ENCODE measurements around the gene SPATA9.
"Not testable (repeated sequence)": the region's sequence is repeated elsewhere in the genome, so short reads cannot be mapped to it uniquely, and the experiment has no call there.

The SPATA9 gene

DNA sequence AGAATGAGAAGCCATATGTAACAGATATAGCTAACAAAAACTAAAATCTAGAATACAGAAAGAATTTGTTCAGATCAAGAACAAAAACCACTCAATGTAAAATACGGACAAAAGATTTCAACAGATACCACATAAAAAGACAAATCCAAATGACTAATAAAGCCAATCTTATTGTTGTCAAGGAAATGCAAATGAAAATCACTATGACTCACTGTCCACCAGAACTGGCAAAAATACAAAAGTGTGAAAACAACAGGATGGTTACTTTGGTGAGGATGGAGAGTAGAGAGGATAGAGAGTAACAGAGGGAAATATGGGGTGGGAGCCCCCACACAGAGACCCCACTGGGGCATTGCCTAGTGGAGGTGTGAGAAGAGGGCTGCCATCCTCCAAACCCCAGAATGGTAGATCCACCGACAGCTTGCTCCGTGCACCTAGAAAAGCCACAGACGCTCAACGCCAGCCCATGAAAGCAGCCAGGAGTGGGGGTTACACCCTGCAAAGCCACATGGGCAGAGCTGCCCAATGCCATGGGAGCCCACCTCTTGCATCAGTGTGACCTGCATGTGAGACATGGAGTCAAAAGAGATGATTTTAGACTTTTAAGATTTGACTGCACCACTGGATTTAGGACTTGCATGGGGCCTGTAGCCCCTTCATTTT, 33.1 kb upstream of the SPATA9 start:
- DNase-seq, result no peak

DNA sequence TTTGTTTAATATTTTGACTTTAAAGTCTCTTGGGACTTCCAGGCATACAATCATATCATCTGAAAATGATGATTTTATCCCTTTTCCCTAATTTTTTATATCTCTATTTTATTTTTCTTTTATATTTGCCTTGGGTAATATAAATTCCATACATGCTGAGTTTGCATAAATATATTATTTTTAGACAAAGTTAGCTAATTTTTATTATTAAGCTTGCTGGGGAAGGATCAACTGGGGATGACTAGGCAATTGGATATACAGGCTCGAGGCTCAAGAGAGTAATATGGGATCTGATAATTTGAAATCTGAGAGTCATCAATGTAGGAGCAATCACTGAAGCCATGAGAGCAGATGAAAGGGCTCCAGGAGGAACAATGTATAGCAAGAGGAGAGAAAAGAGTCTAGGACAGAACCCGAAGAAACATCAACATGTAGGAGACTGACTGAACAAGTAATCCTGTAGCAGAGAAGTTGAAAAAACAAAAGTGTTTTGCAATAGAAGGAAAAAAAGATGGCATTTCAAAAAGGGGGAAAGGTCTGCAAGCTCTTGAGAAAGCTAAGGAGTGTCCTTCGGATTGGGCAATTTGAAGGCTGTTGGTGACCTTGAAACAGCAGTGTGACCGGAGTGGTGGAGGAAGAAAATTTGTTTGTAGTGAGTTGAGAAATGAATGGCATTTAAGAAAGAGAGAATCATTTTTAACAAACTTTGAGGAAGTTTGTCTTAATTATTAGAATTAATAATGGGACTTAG, 31.3 kb upstream of the SPATA9 start:
- DNase-seq, result no peak

DNA sequence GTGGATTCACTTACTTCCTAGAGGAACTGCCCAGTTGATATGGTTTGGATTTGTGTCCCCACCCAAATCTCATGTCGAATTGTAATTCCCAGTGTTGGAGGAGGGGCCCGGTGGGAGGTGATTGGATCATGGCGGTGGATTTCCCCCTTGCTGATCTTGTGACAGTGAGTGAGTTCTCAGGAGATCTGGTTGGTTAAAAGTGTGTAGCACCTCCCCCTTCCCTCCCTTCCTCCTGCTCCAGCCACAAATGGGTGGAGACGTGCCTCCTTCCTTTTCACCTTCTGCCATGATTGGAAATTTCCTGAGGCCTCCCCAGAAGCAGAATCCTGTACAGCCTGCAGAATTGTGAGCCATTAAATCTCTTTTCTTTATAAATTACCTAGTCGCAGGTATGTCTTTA, 30.5 kb upstream of the SPATA9 start:
- DNase-seq, result not testable (repeated sequence)

DNA sequence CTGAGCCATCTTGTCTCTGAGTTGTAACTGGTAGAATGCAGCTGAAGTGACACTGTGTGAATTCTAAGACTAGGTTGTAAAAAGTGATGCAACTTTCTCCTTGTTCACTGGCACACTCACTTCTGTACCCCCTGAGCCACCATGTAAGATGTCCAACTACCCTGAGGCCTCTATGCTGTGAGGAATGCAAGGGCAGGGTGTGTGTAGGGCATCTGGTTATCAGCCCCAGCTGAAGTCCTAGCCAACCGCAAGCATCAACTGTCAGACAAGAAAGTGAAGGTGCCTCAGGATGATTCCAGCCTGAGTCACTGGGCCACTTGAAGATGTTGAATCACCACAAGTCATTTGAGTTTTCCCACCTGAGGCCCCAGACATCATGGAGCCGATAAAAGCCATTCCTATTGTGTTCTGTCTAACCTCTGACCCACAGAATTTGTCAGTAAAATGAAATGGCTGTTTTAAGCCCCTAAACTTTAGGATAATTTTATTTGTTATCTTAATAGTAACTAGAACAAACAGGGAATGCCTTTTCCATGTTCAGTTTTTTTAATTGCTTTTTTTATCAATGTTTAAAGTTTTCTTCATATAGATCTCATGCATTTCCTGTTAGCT, 29.7 kb upstream of the SPATA9 start:
- no peak for DNase-seq

DNA sequence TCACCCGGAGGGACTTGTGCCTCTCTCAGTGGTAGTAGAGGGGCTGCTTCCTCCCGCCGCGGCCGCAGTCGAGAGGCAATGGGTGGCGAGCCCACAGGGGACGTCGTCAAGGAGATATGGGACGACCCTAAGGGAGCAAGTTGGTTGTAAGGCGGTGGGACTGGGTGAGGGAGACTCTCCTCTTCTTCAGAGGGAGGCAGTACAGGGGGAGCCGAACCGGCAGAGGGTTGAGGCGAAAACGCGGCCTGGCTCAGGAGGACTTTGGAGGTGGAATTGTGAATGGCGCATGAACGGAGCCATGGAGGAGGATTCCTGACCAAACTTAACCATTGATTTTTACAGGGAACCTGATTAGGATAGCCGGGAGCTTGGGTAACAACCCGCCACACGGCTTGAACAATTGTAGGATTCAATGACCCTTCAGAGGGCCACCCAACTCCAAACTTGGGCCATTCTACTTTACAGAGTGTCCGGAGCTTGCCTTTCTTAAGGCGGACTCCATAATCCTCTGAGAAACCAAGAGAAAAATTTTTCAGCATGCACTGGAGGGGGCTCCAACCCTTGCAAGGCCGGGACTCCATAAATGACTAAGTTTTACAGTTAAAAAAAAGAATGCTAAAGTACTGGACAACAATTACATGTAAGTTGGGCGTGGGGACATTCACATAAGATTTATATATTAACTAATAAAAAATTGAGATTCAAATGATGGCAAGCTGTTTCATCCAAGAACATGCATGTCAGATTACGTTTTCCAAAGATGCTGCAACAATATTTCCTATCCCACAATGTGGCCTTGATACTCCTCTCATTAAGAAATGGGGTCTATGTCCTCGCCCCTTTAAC, 28.9 kb upstream of the SPATA9 start:
- no peak for DNase-seq

DNA sequence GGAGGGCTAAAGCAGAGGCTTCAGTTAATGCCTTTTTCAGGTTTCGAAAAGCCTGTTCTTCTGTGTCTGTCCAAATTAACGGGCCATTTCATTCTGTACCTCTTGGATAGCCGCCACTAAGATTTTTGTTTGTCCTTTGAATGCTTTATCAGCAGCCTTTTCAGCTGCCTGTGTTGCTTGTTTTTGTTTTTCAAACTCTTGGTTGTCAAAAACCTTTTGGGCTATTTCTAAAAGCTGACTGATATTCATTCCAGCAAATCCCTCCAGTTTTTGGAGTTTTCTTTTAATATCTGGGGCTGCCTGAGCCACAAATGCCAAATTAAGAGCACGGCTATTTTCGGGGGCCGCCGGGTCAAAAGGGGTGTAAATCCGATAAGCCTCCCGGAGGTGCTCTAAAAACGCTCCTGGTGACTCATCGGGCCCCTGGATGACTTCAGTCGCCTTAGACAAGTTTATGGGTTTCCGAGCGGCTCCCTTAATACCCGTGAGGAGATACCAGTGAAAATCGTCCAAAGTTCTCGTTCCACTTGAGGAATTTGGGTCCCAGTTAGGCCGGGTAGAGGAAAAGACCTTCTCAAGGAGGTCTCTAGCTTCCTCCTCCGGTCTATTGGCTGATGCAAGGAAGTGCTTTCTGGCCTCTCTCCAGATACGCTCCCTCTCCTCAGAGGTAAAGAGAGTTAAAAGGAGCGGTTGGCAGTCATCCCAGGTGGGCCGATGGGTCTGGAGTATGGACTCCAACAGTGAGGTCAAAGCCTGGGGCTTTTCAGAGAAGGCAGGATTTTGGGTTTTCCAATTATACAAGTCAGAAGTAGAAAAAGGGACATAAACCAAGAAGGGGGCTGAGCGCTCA, 28.1 kb upstream of the SPATA9 start:
- not testable (repeated sequence) for DNase-seq

DNA sequence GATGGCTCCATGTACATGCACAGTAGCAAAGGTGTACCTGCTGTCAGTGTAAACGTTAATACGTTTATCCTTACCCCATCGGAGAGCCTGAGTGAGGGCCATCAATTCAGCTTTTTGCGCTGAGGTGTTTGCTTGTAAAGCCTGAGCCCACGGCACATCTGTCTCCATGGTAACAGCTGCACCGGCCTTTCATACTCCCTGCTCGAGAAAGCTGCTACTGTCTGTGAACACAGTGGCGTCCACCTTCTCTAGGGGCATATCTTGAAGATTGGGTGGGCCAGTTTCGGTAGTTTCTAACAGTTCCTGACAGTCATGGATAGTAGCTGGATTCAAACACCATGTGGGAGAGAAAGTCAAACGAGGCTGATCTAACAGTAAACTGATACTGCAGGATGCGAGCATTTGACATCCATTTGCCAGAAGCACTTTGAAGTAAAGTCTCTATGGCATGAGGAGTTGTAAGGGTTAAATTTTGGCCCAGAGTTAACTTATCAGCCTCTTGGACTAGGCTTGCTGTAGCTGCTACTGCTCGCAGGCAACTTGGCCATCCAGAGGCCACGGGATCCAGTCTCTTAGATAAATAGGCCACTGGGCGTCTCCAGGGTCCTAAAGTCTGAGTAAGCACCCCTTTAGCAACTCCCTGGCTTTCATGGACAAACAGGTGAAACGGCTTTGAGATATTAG, 27.3 kb upstream of the SPATA9 start:
- no peak for DNase-seq

DNA sequence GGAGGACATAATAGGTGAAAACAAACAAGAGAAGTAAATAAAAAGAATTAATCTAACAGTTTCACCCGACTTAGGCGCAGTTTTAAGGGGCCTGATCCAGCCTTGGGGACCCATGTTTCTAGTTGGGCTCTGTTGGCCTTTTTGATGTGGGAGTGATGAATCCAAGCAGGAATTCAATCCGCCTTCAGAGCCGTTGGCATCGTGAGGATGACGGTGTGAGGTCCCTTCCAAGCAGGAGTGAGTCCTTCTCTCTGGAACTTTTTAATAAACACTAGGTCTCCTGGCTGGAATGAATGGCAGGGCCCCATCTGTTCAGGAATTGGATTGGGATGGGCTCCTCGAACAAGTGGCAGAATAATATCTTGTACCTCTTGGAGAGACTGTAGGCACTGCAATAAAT, 26.1 kb upstream of the SPATA9 start:
- DNase-seq, result no peak

DNA sequence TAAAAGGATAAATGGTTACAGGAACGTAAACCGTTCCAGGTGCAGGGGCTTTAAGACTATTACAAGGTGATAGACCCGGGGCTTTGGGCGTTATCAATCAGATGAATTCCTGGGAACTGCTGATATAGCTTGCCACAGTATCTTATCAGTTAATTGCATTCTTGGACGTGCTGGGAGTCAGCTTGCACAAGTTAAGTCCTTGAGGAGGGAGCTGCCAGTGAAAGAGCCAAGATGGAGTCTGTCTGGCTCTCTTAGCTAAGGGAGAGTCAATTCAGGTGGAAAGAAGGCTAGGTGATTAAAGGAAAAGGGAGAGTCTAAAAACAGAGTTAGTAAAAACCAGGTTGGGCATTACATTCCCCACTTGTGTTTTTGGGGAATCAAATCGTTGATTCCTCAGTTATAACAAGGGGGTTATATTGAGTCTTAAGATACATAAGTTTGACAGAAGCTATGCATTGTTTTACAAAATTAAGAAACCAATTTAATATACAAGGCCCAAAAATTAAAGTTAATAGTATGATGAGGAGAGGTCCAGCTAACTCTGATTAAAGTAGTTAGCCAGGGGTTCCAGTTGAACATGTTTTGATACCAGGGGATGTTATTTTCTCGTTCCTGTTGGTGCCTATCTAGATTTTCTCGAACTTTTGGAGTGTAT, 24.9 kb upstream of the SPATA9 start:
- DNase-seq, result not testable (repeated sequence)

DNA sequence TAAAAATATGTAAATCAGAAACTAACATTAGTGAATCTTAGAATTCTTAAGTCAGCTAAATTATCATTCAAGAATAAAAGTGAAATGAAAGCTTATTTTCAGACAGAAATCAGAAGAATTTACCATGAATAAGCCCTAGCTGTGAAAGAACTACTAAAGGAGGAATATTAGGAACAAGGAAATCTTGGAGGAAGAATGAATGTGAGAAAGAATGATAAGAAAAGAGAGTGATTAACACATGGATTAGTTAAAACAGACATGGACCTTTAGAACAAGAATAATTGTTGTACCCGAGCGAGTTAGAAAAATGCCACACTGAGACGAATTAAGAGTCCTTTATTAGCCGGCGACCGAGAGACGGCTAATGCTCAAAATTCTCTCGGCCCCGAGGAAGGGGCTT, 24.3 kb upstream of the SPATA9 start:
- DNase-seq, result no peak

DNA sequence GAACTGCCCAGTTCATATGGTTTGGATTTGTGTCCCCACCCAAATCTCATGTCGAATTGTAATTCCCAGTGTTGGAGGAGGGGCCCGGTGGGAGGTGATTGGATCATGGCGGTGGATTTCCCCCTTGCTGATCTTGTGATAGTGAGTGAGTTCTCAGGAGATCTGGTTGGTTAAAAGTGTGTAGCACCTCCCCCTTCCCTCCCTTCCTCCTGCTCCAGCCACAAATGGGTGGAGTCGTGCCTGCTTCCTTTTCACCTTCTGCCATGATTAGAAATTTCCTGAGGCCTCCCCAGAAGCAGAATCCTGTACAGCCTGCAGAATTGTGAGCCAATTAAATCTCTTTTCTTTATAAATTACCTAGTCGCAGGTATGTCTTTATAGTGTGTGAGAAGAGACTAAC, 23.4 kb upstream of the SPATA9 start:
- not testable (repeated sequence) for DNase-seq

DNA sequence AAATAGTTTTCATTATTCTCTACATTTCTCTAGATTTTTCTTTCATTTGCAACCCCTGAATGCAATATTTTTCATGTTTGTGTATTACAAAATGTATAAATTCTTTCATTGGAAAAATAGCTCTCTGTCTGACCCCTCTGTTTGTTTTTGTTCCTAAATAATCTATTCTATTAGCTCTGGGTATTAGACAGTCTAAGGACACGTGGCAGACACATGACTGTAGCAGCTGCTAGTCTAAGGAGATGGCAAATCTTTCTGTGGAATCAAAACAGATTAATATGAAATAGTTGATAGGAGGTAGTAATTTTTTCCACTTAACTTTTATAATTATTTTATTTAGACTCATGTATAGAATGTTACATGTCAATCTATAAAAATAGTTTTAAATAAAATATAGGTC, 21.4 kb upstream of the SPATA9 start:
- no peak for DNase-seq

DNA sequence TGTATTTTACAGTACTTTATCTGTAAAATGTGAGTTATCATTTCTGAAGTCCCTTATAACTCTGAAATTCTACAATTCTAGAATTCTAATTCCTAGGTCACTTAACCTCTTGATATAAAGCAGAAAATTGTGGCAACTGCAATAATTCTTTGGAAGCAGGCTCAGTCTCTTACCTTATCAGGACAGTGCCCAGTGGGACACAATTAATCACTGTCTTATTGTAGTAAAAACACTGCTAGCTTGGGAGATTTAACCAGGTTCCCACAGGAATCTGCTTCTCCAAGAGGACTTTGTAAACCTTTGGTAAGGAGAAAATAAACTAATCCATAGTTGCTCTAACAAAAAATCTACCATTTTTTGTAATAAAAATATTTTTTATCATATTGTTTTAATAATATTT, 18.3 kb upstream of the SPATA9 start:
- DNase-seq, result no peak

DNA sequence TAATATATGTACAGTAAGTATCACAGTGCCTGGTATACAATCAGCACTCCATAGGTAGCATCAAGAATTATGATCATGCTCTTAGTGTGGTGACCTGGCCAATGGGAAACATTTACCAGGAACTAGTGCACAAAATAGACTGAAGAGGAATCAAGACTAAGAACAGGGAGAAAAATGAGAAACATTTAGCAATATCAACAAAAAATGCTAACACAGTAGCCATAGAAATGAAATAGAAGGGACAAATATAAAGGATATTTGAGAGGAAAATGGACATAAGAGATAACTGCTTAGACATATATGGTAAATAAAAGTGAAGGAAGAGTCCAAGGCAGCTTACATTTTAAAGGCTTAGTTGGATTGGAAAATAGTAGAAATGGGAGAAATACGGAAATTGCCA, 16.5 kb upstream of the SPATA9 start:
- no peak for DNase-seq

DNA sequence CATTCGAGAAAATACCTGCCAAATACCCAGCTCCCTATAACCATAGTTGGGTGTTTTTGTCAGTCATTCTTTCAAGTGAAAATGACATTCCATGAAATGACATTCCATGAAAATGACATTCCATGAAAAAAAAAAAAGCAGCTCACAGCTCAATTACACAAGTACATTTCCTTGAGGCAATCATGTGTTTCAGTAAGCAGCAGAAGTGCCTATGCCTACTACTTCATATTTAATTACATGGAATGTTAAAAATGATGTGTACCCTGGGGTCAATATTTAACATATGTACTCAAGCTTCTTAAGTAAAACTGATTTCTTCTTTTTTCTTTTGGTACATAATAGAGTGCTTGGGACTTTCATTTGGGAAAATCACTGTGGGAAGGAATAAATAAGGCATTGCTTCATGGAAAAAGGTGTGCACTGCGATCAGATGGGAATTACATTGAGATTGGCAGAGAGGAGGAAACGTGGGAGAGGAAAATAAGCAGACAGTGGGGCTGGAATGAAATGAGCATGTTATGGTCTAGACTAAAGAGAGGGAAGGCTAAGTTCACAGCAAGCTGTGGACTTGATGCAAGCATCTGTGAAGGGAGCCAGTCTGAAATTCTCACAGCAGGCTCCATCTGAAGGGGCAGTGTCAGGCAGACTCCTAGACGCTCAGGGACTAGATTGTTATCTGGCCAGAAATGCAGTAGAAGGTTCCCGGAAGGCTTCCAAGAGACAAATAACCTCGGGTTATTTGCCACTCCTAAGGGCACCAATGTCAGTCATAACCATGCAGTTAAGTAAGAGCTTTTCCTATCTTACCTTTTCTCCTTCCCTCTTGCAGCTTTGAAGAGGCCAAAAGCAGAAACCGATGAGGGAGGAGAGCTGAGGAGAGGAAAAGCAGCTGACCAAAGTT, 15.2 kb upstream of the SPATA9 start:
- DNase-seq, result no peak

DNA sequence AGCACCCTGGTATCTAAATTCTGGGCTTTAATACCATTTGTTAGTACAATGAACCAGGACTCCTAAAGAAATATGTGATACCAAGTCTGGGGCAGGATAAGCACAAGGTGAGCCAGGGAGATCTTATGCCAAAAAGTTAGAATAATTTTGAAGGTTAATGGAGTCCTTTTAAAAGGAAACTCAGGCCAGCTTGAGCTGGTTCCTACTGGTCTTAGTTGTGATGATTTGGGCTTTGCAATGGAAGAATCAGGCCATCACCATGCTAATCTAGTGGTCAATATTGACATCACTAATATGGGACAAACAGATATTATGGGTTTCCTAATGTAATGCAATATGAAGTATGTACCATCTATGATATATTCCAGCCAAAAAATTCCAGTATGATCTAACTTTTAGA, 7.5 kb upstream of the SPATA9 start:
- no peak for DNase-seq

DNA sequence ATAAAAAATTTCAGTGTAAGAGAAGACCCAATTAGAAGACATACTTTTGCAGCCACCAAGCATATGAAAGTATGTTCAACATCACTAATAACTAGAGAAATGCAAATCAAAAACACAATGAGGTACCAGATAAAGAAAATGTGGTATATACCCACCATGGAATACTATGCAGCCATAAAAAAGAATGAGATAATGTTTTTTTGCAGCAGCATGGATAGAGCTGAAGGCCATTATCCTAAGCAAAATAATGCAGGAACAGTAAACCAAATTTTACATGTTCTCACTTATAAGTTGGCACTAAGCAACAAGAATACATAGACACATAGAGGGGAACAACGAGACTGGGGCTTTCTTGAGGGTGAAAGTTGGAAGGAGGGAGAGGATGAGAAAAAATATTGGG, 6.9 kb upstream of the SPATA9 start:
- no peak for DNase-seq

DNA sequence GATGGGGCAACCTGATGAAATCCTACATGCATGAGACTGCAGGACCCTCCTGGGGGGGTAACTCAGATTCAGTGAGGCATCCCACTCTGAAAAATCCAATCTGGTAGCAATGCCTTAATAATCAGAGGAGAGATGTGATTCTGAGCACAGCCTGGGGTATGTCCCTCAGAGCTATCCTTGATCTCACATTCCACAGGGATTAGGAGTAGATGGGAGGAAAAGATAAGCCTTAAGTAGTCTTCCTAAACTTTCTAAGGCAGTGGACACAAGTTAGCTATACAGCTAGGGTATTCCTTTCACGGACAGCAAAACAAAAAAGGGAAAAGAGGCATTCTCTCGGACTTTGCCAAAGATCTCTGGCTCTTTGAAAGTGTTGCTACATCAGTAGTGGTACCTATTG, 3.9 kb upstream of the SPATA9 start:
- no peak for DNase-seq

DNA sequence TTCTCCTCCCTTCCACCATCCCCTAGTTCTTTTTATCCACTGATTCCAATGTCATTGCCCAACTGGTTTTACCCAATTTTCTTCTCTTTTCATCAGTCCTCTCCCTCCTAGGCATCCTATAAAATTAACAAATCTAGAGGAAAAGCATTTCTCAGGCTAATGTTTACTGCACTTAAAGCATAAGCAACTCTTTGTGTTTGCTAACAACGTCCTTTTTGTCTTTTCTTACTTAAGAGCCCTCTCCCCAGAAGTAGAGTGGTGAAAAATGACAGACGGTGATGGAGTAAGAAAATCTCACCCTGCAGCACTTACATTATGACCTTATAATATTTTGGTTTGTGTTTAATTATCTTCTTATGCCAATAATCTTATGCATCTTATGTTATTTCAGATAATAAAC, 1.6 kb upstream of the SPATA9 start:
- no peak for DNase-seq

DNA sequence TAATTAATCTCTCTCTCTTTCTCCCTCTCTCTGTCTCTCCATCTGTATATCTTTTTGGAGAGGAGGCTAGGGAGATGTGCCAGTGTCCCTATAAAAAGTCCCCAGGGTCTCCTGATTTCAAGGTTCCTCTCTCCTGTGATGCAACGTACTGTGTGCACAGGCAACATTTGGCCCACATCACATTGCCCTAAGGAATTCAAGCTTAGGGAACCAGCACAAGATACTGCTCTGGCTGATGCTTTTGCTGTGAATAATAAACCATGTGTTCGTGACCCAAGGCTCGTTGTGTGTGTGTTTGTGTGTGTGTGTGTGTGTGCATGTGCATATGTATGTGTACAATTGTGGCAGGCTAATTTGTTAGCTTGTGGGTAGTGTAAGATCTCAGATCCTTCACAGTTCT, 9.7 kb downstream of the SPATA9 start:
- DNase-seq, result no peak
